ENCODE measurements around the gene KMT2C. TPM values are rescaled to one million over a fixed set of nuclear protein-coding genes. Genes with fewer than 3 reads are reported as not detected.

The KMT2C gene
- total RNA-seq, 2 experiments from 2014 or later, result 35.7 to 36.6 TPM

DNA sequence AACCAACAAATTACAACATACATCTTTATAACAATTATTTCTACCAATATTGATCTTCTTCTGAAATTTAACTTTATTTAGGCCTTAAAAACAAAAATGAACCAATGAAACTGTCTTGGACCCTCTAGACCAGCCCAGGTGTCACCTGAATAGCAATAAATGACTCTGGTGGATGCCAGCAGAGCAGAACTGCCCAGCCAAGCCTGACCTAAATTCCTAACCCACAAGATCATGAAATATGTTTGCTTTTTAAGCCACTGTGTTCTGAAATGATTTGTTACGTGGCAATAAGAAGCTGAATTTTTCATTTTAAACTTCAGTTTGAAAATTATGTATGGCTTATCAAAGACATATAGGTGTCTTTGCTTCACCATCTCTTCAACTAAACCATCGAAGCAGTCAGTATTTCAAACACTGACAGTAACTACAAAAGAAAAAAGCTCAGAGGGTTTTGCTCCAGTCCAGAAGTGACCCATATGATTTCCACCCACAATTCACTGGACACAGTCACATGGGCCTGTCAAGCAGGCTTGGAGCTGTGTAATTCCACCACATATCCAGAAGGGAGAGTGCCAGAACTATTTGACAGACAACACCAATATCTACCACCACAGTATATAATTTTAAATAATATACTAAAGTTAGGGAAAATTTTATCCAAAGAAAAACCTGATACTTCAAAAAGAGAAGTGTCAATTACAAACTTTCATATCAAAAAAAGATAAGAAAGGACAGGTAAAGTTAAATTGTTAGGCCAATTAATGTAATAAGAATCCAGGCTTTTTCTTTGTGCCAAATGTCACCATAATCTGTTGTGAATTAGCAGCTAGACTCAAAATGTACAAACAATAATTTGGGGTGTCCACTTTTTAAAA is 94.5 kb downstream of the KMT2C start:
- peaks cover 2% of the 10 kb centered on the region for H3K36me3 Mint-ChIP-seq
- DNase-seq, result no peak
- no peaks in the 10 kb centered on the region for H3K27me3 Mint-ChIP-seq
- no peaks in the 10 kb centered on the region for H3K9me3 Mint-ChIP-seq
- H3K4me1 Mint-ChIP-seq (ENCODE audit: low read depth), result peaks cover 41% of the 10 kb centered on the region
- intact Hi-C loops (cut with micrococcal nuclease), result no loop called here
- H3K4me3 Mint-ChIP-seq, result no peak overlapping the region
- CTCF ChIA-PET, result interaction anchor here (0.8 to 2.0 kb wide), 4 partner anchors 55 to 365 kb away, joined by 3 to 5 read pairs (median 4); no protein-coding TSS in a partner anchor
- no peak overlapping the region for H3K27ac Mint-ChIP-seq
- POLR2A ChIA-PET, result no interaction called here

DNA sequence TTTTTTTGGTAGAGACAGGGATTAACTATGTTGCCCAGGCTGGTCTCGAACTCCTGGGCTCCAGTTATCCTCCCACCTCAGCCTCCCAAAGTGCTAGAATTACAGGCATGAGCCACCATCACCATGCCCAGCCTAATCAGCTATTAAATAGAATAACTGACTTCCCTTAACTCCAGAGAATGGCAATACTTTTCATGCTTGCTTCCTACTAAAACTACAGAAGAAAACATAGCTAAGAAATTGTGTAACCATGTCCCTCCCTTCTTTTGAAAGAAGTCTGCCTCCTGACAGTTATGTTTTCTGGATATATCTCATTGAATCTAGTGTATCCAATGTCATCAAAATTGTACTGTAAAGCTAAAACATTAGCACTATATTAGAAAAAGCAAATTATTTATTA is 95.6 kb downstream of the KMT2C start:
- CTCF ChIA-PET, result no interaction called here
- POLR2A ChIA-PET, result no interaction called here
- Mint-ChIP-seq H3K27ac (no peak overlapping the region), H3K9me3 (no peaks in the 10 kb centered on the region), H3K4me1 (ENCODE audit: low read depth) (peaks cover 49% of the 10 kb centered on the region), H3K36me3 (peaks cover 2% of the 10 kb centered on the region), H3K4me3 (no peak overlapping the region), H3K27me3 (no peaks in the 10 kb centered on the region)
- DNase-seq, result no peak
- intact Hi-C loops (cut with micrococcal nuclease), result no loop called here

DNA sequence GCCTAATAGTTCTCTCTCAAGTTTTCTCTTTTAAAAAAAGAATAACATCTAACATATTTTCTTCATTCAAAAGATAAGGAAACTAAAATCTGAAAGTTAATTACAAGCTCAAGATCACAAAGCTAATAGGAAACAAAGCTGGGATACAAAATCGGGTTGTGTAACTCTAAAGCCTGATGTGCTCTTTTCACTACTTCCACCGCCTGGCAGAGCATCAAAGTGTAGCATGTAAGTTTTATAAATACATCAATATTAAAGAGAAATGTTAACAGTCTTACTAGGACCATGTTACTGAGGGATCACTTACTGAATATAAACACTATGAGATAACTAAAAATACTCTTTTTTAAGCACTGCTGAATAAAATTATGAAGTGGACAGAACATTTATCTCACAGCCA is 97.2 kb downstream of the KMT2C start:
- intact Hi-C loops (cut with micrococcal nuclease), result no loop called here
- H3K27me3 Mint-ChIP-seq, result no peaks in the 10 kb centered on the region
- H3K27ac Mint-ChIP-seq, result no peak overlapping the region
- H3K4me1 Mint-ChIP-seq (ENCODE audit: low read depth), result peaks cover 42% of the 10 kb centered on the region
- no peak overlapping the region for H3K4me3 Mint-ChIP-seq
- ChIA-PET CTCF (interaction anchor here (1.0 to 1.2 kb wide), 2 partner anchors 9 to 368 kb away, joined by 3 to 4 read pairs; no protein-coding TSS in a partner anchor), POLR2A (interaction anchor here (0.6 kb wide), 1 partner anchor 132 kb away, joined by 3 read pairs; no protein-coding TSS in a partner anchor)
- DNase-seq, result no peak
- H3K9me3 Mint-ChIP-seq, result no peaks in the 10 kb centered on the region
- H3K36me3 Mint-ChIP-seq, result no peaks in the 10 kb centered on the region

DNA sequence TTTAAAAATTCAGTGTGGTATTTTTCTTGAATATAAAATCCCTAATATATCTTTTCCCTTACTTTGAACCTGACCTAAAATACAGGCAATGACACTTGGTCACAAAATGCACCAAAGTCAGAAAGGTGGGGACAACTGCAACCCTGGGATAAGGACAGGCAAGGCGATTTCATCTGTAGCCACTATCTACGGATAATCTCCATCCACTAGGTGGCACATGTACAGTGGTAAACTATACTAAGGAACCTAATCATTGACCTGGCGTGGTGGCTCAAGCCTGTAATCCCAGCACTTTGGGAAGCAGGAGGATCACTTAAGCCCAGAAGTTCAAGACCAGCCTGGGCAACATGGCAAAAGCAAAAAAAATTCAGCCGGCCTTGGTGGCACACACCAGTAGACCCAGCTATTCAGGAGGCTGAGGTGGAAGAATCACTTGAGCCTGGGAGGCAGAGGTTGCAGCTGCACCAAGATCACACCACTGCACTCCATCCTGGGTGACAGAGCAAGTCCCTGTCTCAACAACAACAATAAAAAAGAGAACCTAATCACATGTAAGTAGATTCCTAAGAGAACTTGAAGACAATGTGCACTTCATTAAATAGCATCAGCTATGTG is 98.9 kb downstream of the KMT2C start:
- Mint-ChIP-seq H3K27me3 (no peaks in the 10 kb centered on the region), H3K4me1 (ENCODE audit: low read depth) (peaks cover 38% of the 10 kb centered on the region), H3K9me3 (no peaks in the 10 kb centered on the region), H3K36me3 (no peaks in the 10 kb centered on the region), H3K4me3 (no peak overlapping the region), H3K27ac (peak overlapping the region; percentile 74)
- DNase-seq, result no peak
- POLR2A ChIA-PET, result interaction anchor here (1.5 kb wide), 1 partner anchor 127 kb away, joined by 5 read pairs; no protein-coding TSS in a partner anchor
- CTCF ChIA-PET, result interaction anchor here (0.7 to 2.6 kb wide), 14 partner anchors 10 to 370 kb away, joined by 3 to 12 read pairs (median 4); no protein-coding TSS in a partner anchor
- intact Hi-C loops (cut with micrococcal nuclease), result loop anchor here (1.0 to 2.0 kb wide), 4 partner anchors 98 to 542 kb away; no protein-coding TSS in a partner anchor

DNA sequence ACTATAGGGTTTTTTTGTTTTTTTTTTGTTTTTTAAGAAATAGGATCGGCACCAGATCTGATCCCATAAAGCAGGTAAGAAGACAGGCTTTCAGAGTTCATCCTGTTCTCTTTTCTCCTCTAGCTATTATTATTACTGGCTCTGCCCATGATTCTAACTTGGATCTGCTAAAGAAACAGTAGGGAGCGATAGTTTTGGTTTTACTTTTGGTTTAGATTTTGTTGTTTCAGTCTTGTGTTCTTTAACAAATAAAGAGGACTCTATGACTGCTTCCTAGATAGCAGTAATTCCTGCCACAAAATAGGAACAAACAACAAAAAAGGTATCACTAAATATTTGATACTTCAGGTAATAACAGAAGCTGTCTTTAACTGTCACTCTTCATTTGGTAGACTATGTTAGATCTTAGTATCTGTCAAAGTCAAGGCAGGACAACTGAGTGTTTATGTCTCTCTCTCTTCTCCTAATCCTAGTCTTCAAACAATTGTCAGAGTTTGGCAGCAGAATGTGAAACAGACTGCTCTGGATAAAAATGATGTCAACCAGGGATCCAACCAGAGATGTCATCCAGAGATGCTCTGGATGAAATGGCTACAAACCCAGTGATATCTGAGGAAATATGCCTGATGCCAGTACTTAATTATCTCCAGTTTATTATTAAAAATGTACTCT is 99.8 kb downstream of the KMT2C start:
- H3K4me1 Mint-ChIP-seq (ENCODE audit: low read depth), result peaks cover 34% of the 10 kb centered on the region
- no peaks in the 10 kb centered on the region for H3K36me3 Mint-ChIP-seq
- intact Hi-C loops (cut with micrococcal nuclease), result loop anchor here (1.0 to 2.0 kb wide), 4 partner anchors 99 to 541 kb away; no protein-coding TSS in a partner anchor
- H3K9me3 Mint-ChIP-seq, result no peaks in the 10 kb centered on the region
- ChIA-PET POLR2A (no interaction called here), CTCF (interaction anchor here (1.0 to 2.6 kb wide), 11 partner anchors 11 to 370 kb away, joined by 3 to 12 read pairs (median 5); no protein-coding TSS in a partner anchor)
- no peaks in the 10 kb centered on the region for H3K27me3 Mint-ChIP-seq
- H3K4me3 Mint-ChIP-seq, result peak overlapping the region; percentile 64
- peak overlapping the region; percentile 74 for H3K27ac Mint-ChIP-seq
- no peak for DNase-seq

GRCh38 chr7:152333134-152333533 is 102.7 kb downstream of the KMT2C start:
- H3K27ac Mint-ChIP-seq, result no peak overlapping the region
- ChIA-PET POLR2A (no interaction called here), CTCF (no interaction called here)
- no peak for DNase-seq
- peaks cover 29% of the 10 kb centered on the region for H3K4me1 Mint-ChIP-seq (ENCODE audit: low read depth)
- H3K27me3 Mint-ChIP-seq, result no peaks in the 10 kb centered on the region
- no peaks in the 10 kb centered on the region for H3K9me3 Mint-ChIP-seq
- H3K4me3 Mint-ChIP-seq, result no peak overlapping the region
- intact Hi-C loops (cut with micrococcal nuclease), result no loop called here
- H3K36me3 Mint-ChIP-seq, result peaks cover 14% of the 10 kb centered on the region

- CTCF ChIA-PET, result no interaction called here
- Mint-ChIP-seq H3K27me3 (no peaks in the 10 kb centered on the region), H3K9me3 (no peaks in the 10 kb centered on the region), H3K4me1 (ENCODE audit: low read depth) (peaks cover 12% of the 10 kb centered on the region), H3K4me3 (no peak overlapping the region), H3K36me3 (peaks cover 15% of the 10 kb centered on the region), H3K27ac (no peak overlapping the region)
- POLR2A ChIA-PET, result no interaction called here
- no peak for DNase-seq
- intact Hi-C loops (cut with micrococcal nuclease), result no loop called here
These were observed 105.0 kb downstream of the KMT2C start for GRCh38 chr7:152330827-152331226.

GRCh38 chr7:152329469-152329868 is 106.3 kb downstream of the KMT2C start:
- Mint-ChIP-seq H3K4me1 (ENCODE audit: low read depth) (peaks cover 4% of the 10 kb centered on the region), H3K27ac (no peak overlapping the region)
- intact Hi-C loops (cut with micrococcal nuclease), result no loop called here

GRCh38 chr7:152328234-152328633 is 107.6 kb downstream of the KMT2C start:
- CTCF ChIA-PET, result no interaction called here
- Mint-ChIP-seq H3K4me1 (ENCODE audit: low read depth) (peaks cover under 1% of the 10 kb centered on the region), H3K4me3 (no peak overlapping the region), H3K36me3 (peaks cover 19% of the 10 kb centered on the region), H3K27ac (no peak overlapping the region), H3K27me3 (no peaks in the 10 kb centered on the region), H3K9me3 (no peaks in the 10 kb centered on the region)
- DNase-seq, result no peak
- intact Hi-C loops (cut with micrococcal nuclease), result no loop called here
- POLR2A ChIA-PET, result no interaction called here

More at GRCh38 chr7:152329469-152329868, 106.3 kb downstream of the KMT2C start:
- H3K4me3 Mint-ChIP-seq, result no peak overlapping the region
- peaks cover 15% of the 10 kb centered on the region for H3K36me3 Mint-ChIP-seq
- ChIA-PET CTCF (interaction anchor here (1.5 kb wide), 1 partner anchor 9 kb away, joined by 3 read pairs; no protein-coding TSS in a partner anchor), POLR2A (no interaction called here)
- no peaks in the 10 kb centered on the region for H3K9me3 Mint-ChIP-seq
- no peak for DNase-seq
- no peaks in the 10 kb centered on the region for H3K27me3 Mint-ChIP-seq

- peaks cover 25% of the 10 kb centered on the region for H3K4me1 Mint-ChIP-seq (ENCODE audit: low read depth)
- no peak for DNase-seq
- no peak overlapping the region for H3K4me3 Mint-ChIP-seq
- intact Hi-C loops (cut with micrococcal nuclease), result no loop called here
- CTCF ChIA-PET, result interaction anchor here (3.1 kb wide), 1 partner anchor 21 kb away, joined by 10 read pairs; no protein-coding TSS in a partner anchor
- peaks cover 15% of the 10 kb centered on the region for H3K36me3 Mint-ChIP-seq
- POLR2A ChIA-PET, result no interaction called here
- no peaks in the 10 kb centered on the region for H3K9me3 Mint-ChIP-seq
- H3K27me3 Mint-ChIP-seq, result no peaks in the 10 kb centered on the region
- H3K27ac Mint-ChIP-seq, result no peak overlapping the region
These were observed 120.0 kb downstream of the KMT2C start for GRCh38 chr7:152315845-152316244.

DNA sequence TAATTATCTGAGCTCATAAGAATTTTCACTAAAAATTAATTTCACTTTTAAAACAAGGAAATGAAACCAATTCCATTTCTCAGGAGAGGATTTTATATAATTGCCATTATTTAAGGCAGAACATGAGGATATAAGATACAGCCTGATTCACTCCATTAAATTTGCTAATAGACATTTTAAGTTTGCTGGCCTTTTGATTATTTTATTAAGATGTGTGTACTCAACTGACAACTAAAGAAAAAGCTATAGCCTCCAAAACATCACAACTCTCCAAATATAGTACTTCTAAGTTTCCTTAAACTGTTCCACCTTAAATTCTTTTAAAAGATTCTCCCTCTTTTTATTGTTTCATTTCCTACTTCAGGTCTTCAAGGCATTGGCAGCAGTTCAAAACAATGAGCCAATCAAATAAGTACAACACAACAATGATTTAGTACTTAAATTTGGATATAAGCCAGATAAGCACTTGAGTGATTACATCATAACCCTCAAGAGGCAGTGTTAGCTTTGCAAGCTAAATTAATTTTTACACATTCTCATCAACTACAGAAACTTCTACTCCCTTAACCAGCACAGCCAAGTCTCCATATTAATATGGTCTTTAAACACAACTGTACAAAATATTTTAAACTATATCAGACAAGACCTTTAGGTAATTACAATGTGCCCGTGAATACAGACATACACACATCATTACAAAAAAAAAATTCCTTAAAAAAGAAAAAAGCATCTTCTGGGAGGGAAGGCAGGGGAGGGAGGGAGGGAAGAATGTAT is 121.8 kb downstream of the KMT2C start:
- peaks cover 11% of the 10 kb centered on the region for H3K36me3 Mint-ChIP-seq
- no peak overlapping the region for H3K27ac Mint-ChIP-seq
- H3K9me3 Mint-ChIP-seq, result no peaks in the 10 kb centered on the region
- peaks cover 25% of the 10 kb centered on the region for H3K4me1 Mint-ChIP-seq (ENCODE audit: low read depth)
- POLR2A ChIA-PET, result no interaction called here
- no peak for DNase-seq
- CTCF ChIA-PET, result interaction anchor here (3.1 kb wide), 1 partner anchor 23 kb away, joined by 10 read pairs; no protein-coding TSS in a partner anchor
- no peak overlapping the region for H3K4me3 Mint-ChIP-seq
- intact Hi-C loops (cut with micrococcal nuclease), result no loop called here
- no peaks in the 10 kb centered on the region for H3K27me3 Mint-ChIP-seq

All from activated CD4-positive, alpha-beta memory T cell treated with anti-CD3 and anti-CD28 coated beads for 36 hours (primary cell).